Activated CD4-positive, alpha-beta memory T cell treated with anti-CD3 and anti-CD28 coated beads, Interleukin-2, amount 10 ng/mL, durations not matched to agents 7 days and 5 days (primary cell): ENCODE results near the gene GALNS. TPM values are rescaled to one million over a fixed set of nuclear protein-coding genes. Genes with fewer than 3 reads are reported as not detected.
"Not testable (repeated sequence)": the region's sequence is repeated elsewhere in the genome, so short reads cannot be mapped to it uniquely, and the experiment has no call there.

ENCODE experiments used
- CTCF ChIA-PET: fragments of 350-600 bp; sonication (Branson Sonifier 250); formaldehyde crosslinking; loops from one replicate; lab custom pipeline; 2021; ENCODE audit warnings: antibody characterized with exemption, inconsistent platforms; lab: Charles Lee
- POLR2A ChIA-PET: fragments of 350-600 bp; sonication (Branson Sonifier 250); formaldehyde crosslinking; loops from one replicate; lab custom pipeline; 2021; ENCODE audit warnings: antibody characterized with exemption; lab: Charles Lee
- DNase-seq: peaks from one replicate; pipeline ENCODE4 v3.0.0-alpha.2; 2020
- H3K27ac Mint-ChIP-seq: one replicate; pipeline ENCODE4 v1.8.0; 2021; ENCODE audit warnings: mild to moderate bottlenecking, mixed read lengths
- H3K27me3 Mint-ChIP-seq: one replicate; pipeline ENCODE4 v1.8.0; 2021; ENCODE audit warnings: mixed read lengths
- H3K36me3 Mint-ChIP-seq: one replicate; pipeline ENCODE4 v1.8.0; 2021; ENCODE audit warnings: low read depth, mixed read lengths
- H3K4me1 Mint-ChIP-seq: one replicate; pipeline ENCODE4 v1.8.0; 2021; ENCODE audit warnings: mixed read lengths
- H3K4me3 Mint-ChIP-seq: one replicate; pipeline ENCODE4 v1.8.0; 2021; ENCODE audit warnings: mild to moderate bottlenecking, mixed read lengths
- H3K9me3 Mint-ChIP-seq: one replicate; pipeline ENCODE4 v1.8.0; 2021; ENCODE audit warnings: mixed read lengths
- total RNA-seq, 2 experiments: library from RNA; stranded (reverse); gene quantifications; one replicate each; pipeline ENCODE4 v1.2.3, GENCODE V29; 2021

GALNS gene
- total RNA-seq, 2 experiments from 2014 or later, result 35.2 to 38.2 TPM

DNA sequence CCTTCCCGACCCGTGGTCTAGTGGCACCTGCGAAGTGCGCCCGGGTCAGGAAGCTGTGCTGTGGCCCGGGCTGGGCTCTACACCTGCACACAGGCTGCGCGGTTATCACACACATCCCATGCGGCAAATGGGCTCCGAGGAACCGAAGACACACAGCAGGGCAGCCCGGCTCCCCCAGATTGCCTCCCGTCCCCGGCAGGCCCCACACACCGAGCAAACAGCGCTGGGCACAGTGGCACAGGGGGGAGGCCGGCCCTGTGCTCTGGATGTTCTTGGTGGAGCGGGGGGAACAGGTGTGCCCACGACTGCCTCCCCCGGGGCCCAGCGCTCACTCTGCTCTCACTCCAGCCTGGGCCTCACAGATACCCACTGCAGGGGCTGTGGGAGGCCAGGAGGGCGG, 38.6 kb upstream of the GALNS start:
- Mint-ChIP-seq H3K4me3 (no peak overlapping the region), H3K36me3 (no peaks in the 10 kb centered on the region), H3K27me3 (no peaks in the 10 kb centered on the region), H3K4me1 (no peaks in the 10 kb centered on the region), H3K27ac (no peak overlapping the region), H3K9me3 (no peaks in the 10 kb centered on the region)
- ChIA-PET CTCF (no interaction called here), POLR2A (no interaction called here)
- no peak for DNase-seq

DNA sequence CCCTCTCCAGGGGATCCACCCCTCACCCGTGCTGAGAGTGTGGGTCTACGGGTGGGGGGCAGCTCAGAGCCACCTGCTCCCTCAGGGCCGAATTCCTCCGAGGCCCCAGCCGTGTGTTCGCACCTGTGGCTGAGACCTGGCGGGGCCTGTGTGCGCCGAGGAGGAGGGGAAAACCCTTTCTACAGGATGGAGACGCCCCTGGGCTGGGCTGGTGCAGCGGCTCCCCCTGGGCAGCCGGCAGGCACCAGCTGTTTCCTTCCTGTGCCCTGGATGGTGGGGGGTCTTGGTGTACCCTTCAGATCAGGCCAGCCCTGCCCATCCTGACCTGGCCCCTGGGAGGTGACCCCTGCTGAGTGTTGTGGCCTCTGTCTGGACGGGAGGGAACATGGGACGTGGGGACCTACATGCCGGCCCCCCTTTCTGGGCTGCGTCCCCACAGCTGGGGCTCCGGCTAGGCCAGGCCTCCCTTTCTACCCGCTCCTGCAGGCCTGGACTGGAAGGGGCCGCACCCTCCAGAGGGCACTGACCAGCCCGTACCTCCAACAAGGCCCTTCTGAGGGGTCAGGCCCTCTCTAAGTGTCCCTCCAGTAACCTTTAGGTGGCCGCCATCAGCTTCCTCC, 38.0 kb upstream of the GALNS start:
- no peaks in the 10 kb centered on the region for H3K36me3 Mint-ChIP-seq
- CTCF ChIA-PET, result no interaction called here

DNA sequence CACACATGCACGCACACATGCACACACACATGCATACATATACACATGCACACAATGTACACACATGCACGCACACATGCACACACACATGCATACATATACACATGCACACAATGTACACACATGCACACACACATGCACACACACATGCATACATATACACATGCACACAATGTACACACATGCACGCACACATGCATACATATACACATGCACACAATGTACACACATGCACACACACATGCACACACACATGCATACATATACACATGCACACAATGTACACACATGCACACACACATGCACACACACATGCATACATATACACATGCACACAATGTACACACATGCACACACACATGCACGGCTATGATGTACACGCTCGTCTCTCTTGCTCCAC, 37.5 kb upstream of the GALNS start:
- H3K27me3 Mint-ChIP-seq, H3K4me3 Mint-ChIP-seq, POLR2A ChIA-PET, H3K4me1 Mint-ChIP-seq, H3K36me3 Mint-ChIP-seq, H3K27ac Mint-ChIP-seq, DNase-seq, CTCF ChIA-PET, H3K9me3 Mint-ChIP-seq: not testable (repeated sequence)

More for the DNA sequence above, 38.0 kb upstream of the GALNS start:
- Mint-ChIP-seq H3K9me3 (no peaks in the 10 kb centered on the region), H3K27me3 (no peaks in the 10 kb centered on the region), H3K27ac (no peak overlapping the region), H3K4me3 (no peak overlapping the region), H3K4me1 (no peaks in the 10 kb centered on the region)
- POLR2A ChIA-PET, result no interaction called here
- DNase-seq, result no peak

DNA sequence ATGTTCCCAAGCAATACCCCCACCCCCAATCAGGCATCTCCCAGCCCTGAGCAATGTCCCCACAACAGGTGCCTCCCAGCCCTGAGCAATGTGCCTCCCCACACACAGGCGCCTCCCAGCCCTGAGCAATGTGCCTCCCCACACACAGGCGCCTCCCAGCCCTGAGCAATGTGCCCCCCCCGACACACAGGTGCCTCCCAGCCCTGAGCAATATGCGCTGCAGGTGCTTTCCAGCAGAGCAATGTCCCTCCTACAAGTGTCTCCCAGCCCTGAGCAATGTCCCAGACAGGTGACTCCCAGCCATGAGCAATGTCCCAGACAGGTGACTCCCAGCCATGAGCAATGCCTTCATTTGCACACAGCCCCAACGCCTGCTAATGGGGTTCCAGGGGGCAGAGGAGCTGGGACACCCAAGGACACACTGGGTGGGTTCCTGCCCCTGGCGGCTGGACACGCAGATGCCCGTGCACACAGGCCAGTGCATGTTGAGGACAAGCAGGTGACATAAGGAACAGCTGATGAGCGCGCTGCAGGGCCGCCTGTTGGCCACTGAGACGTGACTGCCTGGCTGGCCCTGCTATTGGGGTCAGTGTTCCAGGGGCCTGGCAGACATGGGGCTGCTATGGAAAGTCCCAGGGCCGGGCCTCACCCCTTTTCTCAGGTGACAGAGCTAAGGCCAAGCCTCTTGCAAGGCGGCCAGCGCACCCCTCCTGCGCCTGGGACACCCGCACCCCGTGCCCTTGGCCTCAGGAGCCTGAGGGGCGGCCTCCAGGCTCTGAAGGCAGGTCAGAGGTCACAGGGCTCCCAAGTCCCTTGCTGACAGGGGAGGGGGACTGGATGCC, 36.6 kb upstream of the GALNS start:
- no peaks in the 10 kb centered on the region for H3K36me3 Mint-ChIP-seq
- no peak overlapping the region for H3K4me3 Mint-ChIP-seq
- DNase-seq, result no peak
- H3K27ac Mint-ChIP-seq, result no peak overlapping the region
- ChIA-PET CTCF (no interaction called here), POLR2A (no interaction called here)
- no peaks in the 10 kb centered on the region for H3K9me3 Mint-ChIP-seq
- no peaks in the 10 kb centered on the region for H3K4me1 Mint-ChIP-seq
- no peaks in the 10 kb centered on the region for H3K27me3 Mint-ChIP-seq

DNA sequence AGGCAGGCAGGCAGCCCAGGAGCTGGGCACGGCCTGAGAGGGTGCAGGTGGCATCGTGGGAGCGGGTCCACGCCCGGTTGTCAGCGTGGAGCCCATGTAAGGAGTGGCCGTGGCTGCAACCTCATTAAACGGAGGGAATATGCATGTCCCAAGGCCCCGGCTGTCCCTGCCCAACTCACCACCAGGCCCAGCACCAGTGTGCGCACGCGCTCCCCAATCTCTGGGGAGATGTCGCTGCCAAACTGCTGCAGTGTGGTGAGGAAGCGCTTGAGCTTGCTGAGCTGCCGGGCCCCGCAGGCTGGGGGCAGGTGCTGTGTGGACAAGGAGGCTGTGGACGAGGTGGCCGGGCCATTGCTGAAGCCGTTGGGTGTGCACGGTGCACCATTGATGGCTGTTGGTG, 35.3 kb upstream of the GALNS start:
- Mint-ChIP-seq H3K4me3 (no peak overlapping the region), H3K27ac (no peak overlapping the region)
- POLR2A ChIA-PET, result no interaction called here

DNA sequence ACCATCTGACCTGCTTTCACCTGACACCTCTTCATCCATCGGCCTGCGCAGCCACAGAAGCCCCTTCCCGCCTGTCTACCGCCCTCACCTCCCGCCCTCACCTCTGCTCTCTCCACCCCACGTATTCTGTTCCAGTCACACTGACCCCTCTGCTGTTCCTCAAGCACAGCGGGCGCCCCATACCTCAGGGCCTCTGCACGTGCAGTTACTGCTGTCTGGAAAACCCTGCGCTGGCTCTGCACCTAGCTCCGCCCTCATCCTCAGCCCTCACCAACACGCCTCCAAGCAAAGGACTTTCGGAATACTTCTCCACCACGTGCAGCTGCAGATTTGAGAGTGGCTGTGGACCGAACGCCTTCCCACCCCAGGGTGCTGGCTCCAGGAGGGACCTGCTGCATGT, 34.3 kb upstream of the GALNS start:
- Mint-ChIP-seq H3K4me3 (no peak overlapping the region), H3K36me3 (no peaks in the 10 kb centered on the region), H3K27ac (no peak overlapping the region), H3K9me3 (no peaks in the 10 kb centered on the region), H3K4me1 (no peaks in the 10 kb centered on the region), H3K27me3 (no peaks in the 10 kb centered on the region)
- ChIA-PET POLR2A (no interaction called here), CTCF (no interaction called here)
- no peak for DNase-seq

More for the DNA sequence above, 35.3 kb upstream of the GALNS start:
- Mint-ChIP-seq H3K27me3 (no peaks in the 10 kb centered on the region), H3K4me1 (no peaks in the 10 kb centered on the region), H3K36me3 (no peaks in the 10 kb centered on the region), H3K9me3 (no peaks in the 10 kb centered on the region)
- DNase-seq, result no peak
- CTCF ChIA-PET, result no interaction called here

DNA sequence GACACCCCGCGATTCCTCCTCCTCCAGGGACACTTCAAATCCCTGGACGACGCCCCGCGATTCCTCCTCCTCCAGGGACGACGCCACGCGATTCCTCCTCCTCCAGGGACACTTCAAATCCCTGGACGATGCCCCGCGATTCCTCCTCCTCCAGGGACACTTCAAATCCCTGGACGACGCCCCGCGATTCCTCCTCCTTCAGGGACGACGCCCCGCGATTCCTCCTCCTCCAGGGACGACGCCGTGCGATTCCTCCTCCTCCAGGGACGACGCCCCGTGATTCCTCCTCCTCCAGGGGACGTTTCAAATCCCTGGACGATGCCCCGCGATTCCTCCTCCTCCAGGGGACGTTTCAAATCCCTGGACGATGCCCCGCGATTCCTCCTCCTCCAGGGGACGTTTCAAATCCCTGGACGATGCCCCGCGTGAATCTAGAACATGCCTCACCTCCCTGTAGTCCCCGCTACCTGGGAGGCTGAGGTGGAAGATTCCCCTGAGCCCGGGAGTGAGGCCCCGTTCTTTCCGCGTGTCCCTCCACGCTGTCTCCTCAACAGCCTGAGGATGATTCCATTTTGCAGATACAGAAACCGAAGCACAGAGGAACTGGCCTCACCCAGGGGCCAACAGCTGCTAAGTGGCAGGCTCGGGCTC, 33.1 kb upstream of the GALNS start:
- H3K36me3 Mint-ChIP-seq, CTCF ChIA-PET, DNase-seq, H3K4me1 Mint-ChIP-seq, H3K4me3 Mint-ChIP-seq, H3K27ac Mint-ChIP-seq, H3K9me3 Mint-ChIP-seq, POLR2A ChIA-PET, H3K27me3 Mint-ChIP-seq: not testable (repeated sequence)

DNA sequence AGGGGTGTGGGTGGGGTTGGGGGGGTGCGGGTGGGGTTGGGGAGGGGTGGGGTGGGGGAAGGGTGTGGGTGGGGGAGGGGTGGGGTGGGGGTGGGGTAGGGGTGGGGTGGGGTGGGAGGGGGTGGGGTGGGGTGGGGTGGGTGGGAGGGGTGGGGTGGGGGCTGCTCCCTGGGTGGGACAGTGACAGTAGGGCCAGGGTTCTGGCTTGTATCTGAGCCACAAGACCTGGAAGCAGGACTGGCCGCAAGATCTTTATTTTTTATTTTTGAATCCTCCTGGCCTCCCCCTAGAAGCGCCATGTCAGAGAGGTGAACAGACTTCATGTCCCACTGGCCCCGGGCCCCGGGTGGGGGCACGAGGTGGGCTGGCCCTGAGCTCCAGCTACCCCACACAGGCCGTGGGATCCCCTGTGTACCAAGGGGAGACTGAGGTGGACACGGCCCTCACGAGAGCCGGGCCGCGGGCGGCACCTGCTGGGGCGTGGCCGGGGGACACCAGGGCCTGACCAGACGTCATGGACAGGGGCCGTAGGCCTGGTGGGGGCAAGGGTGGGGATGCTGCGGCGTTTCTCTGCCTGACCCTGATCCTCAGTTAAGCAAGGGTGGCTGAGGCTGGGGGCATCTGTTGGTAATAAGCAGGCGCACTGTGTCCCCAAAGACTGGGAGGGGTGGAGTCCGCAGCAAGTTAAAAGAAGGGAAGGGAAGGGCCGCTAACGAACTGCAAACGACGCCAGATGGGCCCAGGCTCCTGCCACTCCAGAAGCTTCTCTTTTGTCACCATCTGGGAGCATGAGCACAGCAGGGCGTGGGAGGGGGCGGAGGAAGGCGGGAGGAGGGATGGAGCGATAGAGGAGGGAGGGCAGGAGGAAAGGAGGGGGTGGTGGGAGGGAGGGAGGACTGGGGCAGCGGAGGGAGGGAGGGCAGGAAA, 32.0 kb upstream of the GALNS start:
- Mint-ChIP-seq H3K4me3 (no peak overlapping the region), H3K36me3 (no peaks in the 10 kb centered on the region), H3K27ac (no peak overlapping the region), H3K9me3 (no peaks in the 10 kb centered on the region), H3K4me1 (no peaks in the 10 kb centered on the region), H3K27me3 (no peaks in the 10 kb centered on the region)
- DNase-seq, result no peak
- ChIA-PET CTCF (no interaction called here), POLR2A (no interaction called here)

DNA sequence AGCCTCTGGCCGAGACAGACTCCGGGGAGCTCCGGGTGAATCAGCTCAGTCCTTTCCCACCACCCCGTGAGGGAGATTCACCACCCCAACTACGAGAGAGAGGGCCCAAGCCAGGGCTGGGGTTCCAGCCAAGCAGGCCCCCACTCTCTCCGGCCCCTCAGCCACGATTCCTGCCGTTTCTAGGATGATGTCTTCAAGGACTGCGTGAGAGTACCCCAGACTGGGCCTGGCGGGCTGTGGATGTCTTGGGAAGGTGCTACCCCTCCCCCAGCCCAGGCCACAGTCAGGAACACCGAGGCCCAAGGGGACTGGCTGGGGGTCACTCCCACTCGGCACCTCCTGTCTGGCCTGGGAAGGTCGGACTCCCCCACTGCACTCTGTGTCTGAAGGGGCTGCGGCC, 31.3 kb upstream of the GALNS start:
- no peaks in the 10 kb centered on the region for H3K4me1 Mint-ChIP-seq
- POLR2A ChIA-PET, result no interaction called here
- no peaks in the 10 kb centered on the region for H3K36me3 Mint-ChIP-seq

DNA sequence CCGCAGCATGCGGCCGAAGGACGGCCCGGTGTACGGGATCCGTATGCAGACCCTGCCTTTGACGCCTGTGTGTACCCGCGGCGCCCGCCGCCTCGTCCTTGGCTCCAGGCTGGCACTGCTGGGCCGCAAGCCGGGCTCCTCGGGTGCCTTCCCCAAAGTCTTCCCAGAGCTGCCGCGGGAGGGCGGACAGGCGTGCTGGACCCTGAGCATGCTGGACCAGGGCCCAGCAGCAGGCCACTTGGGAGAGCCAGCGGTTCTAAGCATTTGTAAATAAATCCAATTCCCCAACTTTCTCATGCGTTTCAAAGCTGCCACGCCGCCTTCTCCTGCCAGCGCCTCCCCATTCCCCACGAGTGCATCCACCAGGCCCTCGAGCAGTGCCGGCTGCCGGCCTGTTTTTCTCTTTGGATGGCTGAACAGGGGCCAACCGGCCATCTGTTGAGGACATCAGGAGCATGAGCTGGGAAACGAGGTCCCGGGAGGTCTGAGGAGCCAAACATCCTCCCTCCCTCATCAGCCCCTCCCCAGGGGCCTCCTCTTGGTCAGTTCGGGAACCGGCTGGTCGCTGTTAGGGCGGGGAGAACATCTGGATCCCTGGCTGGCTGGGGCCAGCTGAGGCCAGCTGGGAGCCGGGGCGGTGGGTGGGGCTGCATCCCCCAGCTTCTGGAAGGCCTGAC, 30.2 kb upstream of the GALNS start:
- POLR2A ChIA-PET, result no interaction called here
- Mint-ChIP-seq H3K27me3 (no peaks in the 10 kb centered on the region), H3K4me1 (peaks cover 2% of the 10 kb centered on the region), H3K36me3 (no peaks in the 10 kb centered on the region), H3K9me3 (no peaks in the 10 kb centered on the region), H3K27ac (no peak overlapping the region), H3K4me3 (no peak overlapping the region)
- no peak for DNase-seq
- CTCF ChIA-PET, result no interaction called here

More for the DNA sequence above, 31.3 kb upstream of the GALNS start:
- Mint-ChIP-seq H3K4me3 (no peak overlapping the region), H3K27ac (no peak overlapping the region), H3K9me3 (no peaks in the 10 kb centered on the region), H3K27me3 (no peaks in the 10 kb centered on the region)
- DNase-seq, result no peak
- CTCF ChIA-PET, result no interaction called here

DNA sequence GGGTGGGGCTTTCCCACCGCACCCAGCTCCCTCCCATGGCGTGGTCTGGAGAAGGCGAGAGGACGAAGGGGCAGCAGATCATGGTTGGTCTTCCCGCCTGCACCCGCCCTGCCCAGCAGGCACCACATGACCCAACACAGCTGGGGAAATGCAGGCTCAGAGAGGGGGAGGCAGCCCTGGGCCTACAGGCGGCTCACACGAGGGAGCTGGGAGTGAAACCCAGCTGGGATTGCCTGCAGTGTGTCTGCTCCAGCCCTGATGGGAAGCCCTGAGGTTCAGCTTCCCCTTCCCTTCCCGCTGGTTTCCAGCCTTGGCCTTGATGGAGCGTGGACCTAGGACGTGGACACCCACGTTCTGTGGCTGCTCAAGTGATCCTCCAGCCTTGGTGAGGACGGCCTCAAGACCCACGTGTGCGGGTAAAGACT, 29.7 kb upstream of the GALNS start:
- Mint-ChIP-seq H3K27me3 (no peaks in the 10 kb centered on the region), H3K4me1 (peaks cover 2% of the 10 kb centered on the region), H3K9me3 (no peaks in the 10 kb centered on the region), H3K27ac (no peak overlapping the region), H3K4me3 (no peak overlapping the region), H3K36me3 (no peaks in the 10 kb centered on the region)
- ChIA-PET CTCF (no interaction called here), POLR2A (no interaction called here)
- no peak for DNase-seq

DNA sequence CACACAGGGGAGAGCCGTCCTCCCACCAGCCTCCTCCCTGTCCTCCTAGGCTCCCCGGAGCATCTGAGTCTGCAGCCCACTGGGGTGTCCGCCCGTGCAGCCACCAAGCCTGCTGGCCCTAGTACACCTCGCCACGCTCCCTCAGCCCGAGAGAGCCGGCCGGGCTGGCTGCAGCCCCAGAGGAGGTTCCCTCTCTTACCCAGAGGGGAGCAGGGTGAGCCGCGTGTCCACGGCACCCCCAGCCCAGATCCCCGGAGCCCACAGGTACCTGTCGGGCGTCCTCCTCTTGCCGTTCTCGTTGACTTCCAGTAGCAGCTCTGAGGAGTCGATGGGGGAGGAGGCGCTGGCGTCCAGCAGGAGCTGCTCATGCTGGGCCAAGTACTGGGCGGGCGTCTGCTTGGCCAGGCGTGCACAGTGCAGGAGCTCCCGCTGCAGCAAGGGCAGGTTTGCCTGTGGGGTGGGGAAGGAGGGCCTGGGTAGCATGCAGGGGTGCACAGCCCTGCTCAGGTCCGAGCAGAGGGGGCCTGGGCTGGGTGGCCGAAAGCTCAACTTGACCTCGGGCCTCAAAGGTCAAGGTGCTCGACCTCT, 29.0 kb upstream of the GALNS start:
- Mint-ChIP-seq H3K27me3 (no peaks in the 10 kb centered on the region), H3K27ac (no peak overlapping the region), H3K4me1 (peaks cover 2% of the 10 kb centered on the region), H3K36me3 (no peaks in the 10 kb centered on the region), H3K9me3 (no peaks in the 10 kb centered on the region), H3K4me3 (no peak overlapping the region)
- CTCF ChIA-PET, result no interaction called here
- DNase-seq, result no peak
- POLR2A ChIA-PET, result no interaction called here
